Endothelial cell of umbilical vein (primary cell): ENCODE measurements around the gene OR52K2. TPM values are rescaled to one million over a fixed set of nuclear protein-coding genes. Genes with fewer than 3 reads are reported as not detected.

Experiments used
- BruUV-seq: library from RNA; stranded (reverse); fragments of 400-500 nt; replicated peaks from 2 replicates; lab custom pipeline; 2021; lab: Mats Ljungman, UMichigan
- CTCF ChIA-PET: fragments of 300-600, 350-600 bp; sonication (Branson Sonifier 250); formaldehyde crosslinking; loops from one replicate; lab custom pipeline; 2021; ENCODE audit warnings: antibody characterized with exemption, inconsistent platforms; lab: Charles Lee
- POLR2A ChIA-PET: fragments of 300-600, 350-600 bp; sonication (Branson Sonifier 250); formaldehyde crosslinking; loops from one replicate; lab custom pipeline; 2021; ENCODE audit warnings: antibody characterized with exemption, inconsistent platforms; lab: Charles Lee
- DNase-seq: peaks from one replicate; pipeline ENCODE4 v3.0.0-alpha.2; 2011; ENCODE audit warnings: low read depth, low spot score
- FAIRE-seq: peaks from 2 replicates; lab custom pipeline; 2011; peaks lifted over from hg19 to GRCh38; lab: Jason Lieb, UNC
- H2AFZ ChIP-seq: 2 replicates; pipeline ENCODE4 v1.6.0; 2012; ENCODE audit warnings: low read depth, low read length, control low read depth, inconsistent platforms
- H3K27ac ChIP-seq: 2 replicates; pipeline ENCODE4 v1.5.1; 2011; ENCODE audit warnings: low read depth, mild to moderate bottlenecking, control low read depth, low read length, moderate library complexity; ENCODE audit not compliant: insufficient read depth
- H3K27me3 ChIP-seq, 2 experiments: 2 replicates each; pipeline versions ENCODE4 v1.6.0 to v1.6.1; 2011; ENCODE audit warnings: low read length in 2 of 2, mixed read lengths in 1 of 2; ENCODE audit not compliant: control insufficient read depth in 2 of 2, insufficient read depth in 2 of 2
- H3K36me3 ChIP-seq, 2 experiments: 2 replicates in 1 of 2; 3 replicates in 1 of 2; pipeline ENCODE4 v1.5.1; 2011; ENCODE audit warnings: low read length in 2 of 2, mild to moderate bottlenecking in 1 of 2, moderate library complexity in 1 of 2; ENCODE audit not compliant: control insufficient read depth in 2 of 2, insufficient read depth in 2 of 2; ENCODE audit errors: extremely low read depth in 1 of 2
- H3K4me1 ChIP-seq: 3 replicates; pipeline ENCODE4 v1.5.1; 2011; ENCODE audit warnings: mild to moderate bottlenecking, low read length; ENCODE audit not compliant: control insufficient read depth, insufficient read depth; ENCODE audit errors: extremely low read depth
- H3K4me2 ChIP-seq: 2 replicates; pipeline ENCODE4 v1.6.1; 2011; ENCODE audit warnings: low read length, control low read depth, mixed read lengths; ENCODE audit not compliant: insufficient read depth
- H3K4me3 ChIP-seq, 3 experiments: fragments of 200-600 bp in 1 of 3; sonication (generic), shearing (Covaris generic) in 1 of 3; replicated peaks in 1 of 3; 2 replicates each; pipeline ENCODE4 v1.5.1; 2011 to 2016; ENCODE audit warnings: control low read depth in 3 of 3, low read length in 3 of 3, mild to moderate bottlenecking in 2 of 3, inconsistent platforms in 1 of 3, low read depth in 1 of 3, moderate library complexity in 1 of 3; ENCODE audit not compliant: insufficient read depth in 1 of 3
- H3K79me2 ChIP-seq: 2 replicates; pipeline ENCODE4 v1.6.0; 2012; ENCODE audit warnings: low read length, inconsistent platforms; ENCODE audit not compliant: control insufficient read depth, insufficient read depth
- H3K9ac ChIP-seq: replicated peaks from 2 replicates; pipeline ENCODE3; 2011; ENCODE audit warnings: low read length, control low read depth; ENCODE audit not compliant: insufficient read depth; ENCODE audit errors: extremely low read depth
- H3K9me1 ChIP-seq: replicated peaks from 3 replicates; pipeline ENCODE4 v1.6.0; 2011; ENCODE audit warnings: mild to moderate bottlenecking, low read length; ENCODE audit not compliant: control insufficient read depth, insufficient read depth; ENCODE audit errors: extremely low read depth
- H3K9me3 ChIP-seq: replicated peaks from 2 replicates; pipeline ENCODE4 v1.5.1; 2012; ENCODE audit warnings: low read length, inconsistent platforms; ENCODE audit not compliant: control insufficient read depth, insufficient read depth
- H4K20me1 ChIP-seq: replicated peaks from 2 replicates; pipeline ENCODE3; 2011; ENCODE audit warnings: mild to moderate bottlenecking, low read length; ENCODE audit not compliant: control insufficient read depth, insufficient read depth; ENCODE audit errors: extremely low read depth
- EZH2 ChIP-seq: IDR thresholded peaks from 2 replicates; pipeline ENCODE4 v1.6.1; 2012; ENCODE audit warnings: borderline replicate concordance, low read depth, mild to moderate bottlenecking, moderate library complexity, low read length, inconsistent platforms; ENCODE audit not compliant: severe bottlenecking
- FOS ChIP-seq: IDR thresholded peaks from 2 replicates; pipeline ENCODE4 v1.6.1; 2011; ENCODE audit warnings: mild to moderate bottlenecking, low read length, moderate library complexity, borderline replicate concordance; ENCODE audit not compliant: insufficient read depth
- GATA2 ChIP-seq: IDR thresholded peaks from 2 replicates; pipeline ENCODE4 v1.7.0; 2011; ENCODE audit warnings: low read depth, mild to moderate bottlenecking, moderate library complexity, mixed read lengths, low read length; ENCODE audit not compliant: insufficient read length, insufficient read depth
- JUN ChIP-seq: IDR thresholded peaks from 2 replicates; pipeline ENCODE4 v1.6.1; 2011; ENCODE audit warnings: borderline replicate concordance, low read depth; ENCODE audit not compliant: insufficient read length, insufficient read depth
- MYC ChIP-seq: IDR thresholded peaks from one replicate; pipeline ENCODE4 v1.6.1; 2011; ENCODE audit warnings: mild to moderate bottlenecking, low read depth, low read length
- POLR2A ChIP-seq: IDR thresholded peaks from 2 replicates; pipeline ENCODE4 v1.6.1; 2012; ENCODE audit warnings: low read depth, mild to moderate bottlenecking, control low read depth, low read length
- POLR2AphosphoS5 ChIP-seq: IDR thresholded peaks from 2 replicates; pipeline ENCODE4 v1.6.1; 2012; ENCODE audit warnings: low read depth, mild to moderate bottlenecking, control low read depth, low read length, moderate library complexity; ENCODE audit not compliant: insufficient read depth
- dilution Hi-C: fragments of 300-500 bp; cut with MboI; formaldehyde crosslinking; loops from one replicate; pipeline ENCODE4 v1.15.0; 2019; ENCODE audit warnings: low sequenced_read_pairs; ENCODE audit not compliant: extremely low pct_ligation_motif_present
- intact Hi-C: fragments of 100-400 bp; cut with micrococcal nuclease; formaldehyde crosslinking; loops from one replicate; pipeline ENCODE4 v1.10.0; 2022
- polyA plus RNA-seq, 4 experiments: library from polyadenylated mRNA; depleted of rRNA in 3 of 4; stranded (reverse) in 3 of 4; unstranded in 1 of 4; fragments of >200 nt; gene quantifications; 2 replicates each; pipeline versions ENCODE4 v1.2.1 to v1.2.3, GENCODE V29; 2011 to 2012; ENCODE audit warnings: missing spikeins in 1 of 4
- total RNA-seq: library from RNA; stranded (reverse); gene quantifications from 2 replicates; pipeline ENCODE4 v1.2.3, GENCODE V29; 2021
- TF ChIP-seq, protein P1 (sequence below): IDR thresholded peaks from 2 replicates; pipeline ENCODE4 v1.6.1; 2011; ENCODE audit not compliant: insufficient read depth, insufficient read length
- TF ChIP-seq, protein P2 (sequence below), 2 donors: IDR thresholded peaks; 1 replicate in 1 of 2; 2 replicates in 1 of 2; pipeline ENCODE4 v1.5.1; 2011; ENCODE audit warnings: low read length in 2 of 2, mild to moderate bottlenecking in 2 of 2, moderate library complexity in 2 of 2, control low read depth in 1 of 2, inconsistent platforms in 1 of 2, low read depth in 1 of 2; ENCODE audit not compliant: insufficient read depth in 1 of 2; ENCODE audit errors: extremely low read depth in 1 of 2

OR52K2 gene
- total and polyA plus RNA-seq, 2 donors (not counting 3 experiments of a cell fraction or from before 2014, with no cell fraction given), result not detected

GRCh38 chr11:4482445-4482844 is 33.4 kb downstream of the OR52K2 start, which contains the start of gene OR52K1:
Gene OR52K1, plus strand, starts transcription at chr11:4482646. Its CDS starts 6,255 bp downstream, at chr11:4488901.
- dilution Hi-C loops, result no loop called here
- no TSS peak for BruUV-seq
- POLR2A ChIA-PET, result no interaction called here
- H3K36me3 ChIP-seq, result no peaks in the 10 kb centered on the region
- CTCF ChIA-PET, result interaction anchor here (1.5 to 1.6 kb wide), 2 partner anchors 10 to 295 kb away, joined by 8 to 10 read pairs; no protein-coding TSS in a partner anchor
- peak within 1 kb of the TSS; percentile 36 for H3K4me2 ChIP-seq
- H3K27ac ChIP-seq, result peak within 1 kb of the TSS; percentile 71
- H3K9me3 ChIP-seq, result no peaks in the 10 kb centered on the region
- H3K4me1 ChIP-seq, result peaks cover 21% of the 10 kb centered on the region
- TF ChIP-seq, protein P1, sequence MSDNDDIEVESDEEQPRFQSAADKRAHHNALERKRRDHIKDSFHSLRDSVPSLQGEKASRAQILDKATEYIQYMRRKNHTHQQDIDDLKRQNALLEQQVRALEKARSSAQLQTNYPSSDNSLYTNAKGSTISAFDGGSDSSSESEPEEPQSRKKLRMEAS, result no peak
- TF ChIP-seq FOS, result no peak
- TF ChIP-seq MYC, result no peak
- no peak for TF ChIP-seq GATA2
- TF ChIP-seq JUN, result no peak
- TF ChIP-seq POLR2A, result no peak
- TF ChIP-seq, protein P2, sequence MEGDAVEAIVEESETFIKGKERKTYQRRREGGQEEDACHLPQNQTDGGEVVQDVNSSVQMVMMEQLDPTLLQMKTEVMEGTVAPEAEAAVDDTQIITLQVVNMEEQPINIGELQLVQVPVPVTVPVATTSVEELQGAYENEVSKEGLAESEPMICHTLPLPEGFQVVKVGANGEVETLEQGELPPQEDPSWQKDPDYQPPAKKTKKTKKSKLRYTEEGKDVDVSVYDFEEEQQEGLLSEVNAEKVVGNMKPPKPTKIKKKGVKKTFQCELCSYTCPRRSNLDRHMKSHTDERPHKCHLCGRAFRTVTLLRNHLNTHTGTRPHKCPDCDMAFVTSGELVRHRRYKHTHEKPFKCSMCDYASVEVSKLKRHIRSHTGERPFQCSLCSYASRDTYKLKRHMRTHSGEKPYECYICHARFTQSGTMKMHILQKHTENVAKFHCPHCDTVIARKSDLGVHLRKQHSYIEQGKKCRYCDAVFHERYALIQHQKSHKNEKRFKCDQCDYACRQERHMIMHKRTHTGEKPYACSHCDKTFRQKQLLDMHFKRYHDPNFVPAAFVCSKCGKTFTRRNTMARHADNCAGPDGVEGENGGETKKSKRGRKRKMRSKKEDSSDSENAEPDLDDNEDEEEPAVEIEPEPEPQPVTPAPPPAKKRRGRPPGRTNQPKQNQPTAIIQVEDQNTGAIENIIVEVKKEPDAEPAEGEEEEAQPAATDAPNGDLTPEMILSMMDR (IDR thresholded peaks at IDR 0.05; ENCODE audit: extremely low read depth in 1 of 2, insufficient read depth in 1 of 2, low read depth in 1 of 2, low read length in 2 of 2), result no peak
- TF ChIP-seq POLR2AphosphoS5, result no peak
- no peak for TF ChIP-seq EZH2
- no peak for FAIRE-seq
- peak within 1 kb of the TSS; percentile 62 for H2AFZ ChIP-seq
- intact Hi-C loops, result loop anchor here (5.0 kb wide), 1 partner anchor 125 kb away; the partner anchor contains the start of gene TRIM68
- H3K9me1 ChIP-seq, result no peaks in the 10 kb centered on the region
- H3K27me3 ChIP-seq, result peaks cover 0 to 10% of the 10 kb centered on the region in 2 experiments
- no peaks in the 10 kb centered on the region for H3K79me2 ChIP-seq
- H3K9ac ChIP-seq, result no peak within 1 kb of the TSS
- DNase-seq, result no peak
- H3K4me3 ChIP-seq, result no peak within 1 kb of the TSS
- H4K20me1 ChIP-seq, result no peaks in the 10 kb centered on the region
